Bronchial epithelial cell (primary cell): ENCODE data around the gene ANKRD44. TPM values are rescaled to one million over a fixed set of nuclear protein-coding genes. Genes with fewer than 3 reads are reported as not detected.
A peak's percentile ranks its signal among the peaks of the same experiment; 100 is the strongest.

Experiments used
- DNase-seq: peaks from one replicate; pipeline ENCODE4 v3.0.0-alpha.2; 2010; ENCODE audit warnings: low read depth
- FAIRE-seq: peaks from 2 replicates; lab custom pipeline; 2011; peaks lifted over from hg19 to GRCh38; lab: Jason Lieb, UNC
- H3K27me3 ChIP-seq: 2 replicates; pipeline ENCODE4 v1.5.1; 2011; ENCODE audit warnings: low read length; ENCODE audit not compliant: control insufficient read depth, insufficient read depth
- H3K36me3 ChIP-seq: 2 replicates; pipeline ENCODE4 v1.5.1; 2011; ENCODE audit warnings: low read length; ENCODE audit not compliant: control insufficient read depth, insufficient read depth
- H3K4me3 ChIP-seq: 2 replicates; pipeline ENCODE4 v1.5.1; 2011; ENCODE audit warnings: mild to moderate bottlenecking, low read depth, low read length, control low read depth
- CTCF ChIP-seq: IDR thresholded peaks from 2 replicates; pipeline ENCODE4 v1.5.1; 2011; ENCODE audit warnings: mild to moderate bottlenecking, moderate library complexity, low read length, control low read depth, inconsistent platforms; ENCODE audit not compliant: insufficient read depth, severe bottlenecking
- total RNA-seq: library from RNA; depleted of rRNA; stranded (reverse); fragments of >200 nt; gene quantifications from 2 replicates; pipeline ENCODE4 v1.2.1, GENCODE V29; 2014

ANKRD44 gene
- total RNA-seq, 1 donor from 2014 or later: 0.26 TPM

- no peaks in the 10 kb centered on the region for H3K27me3 ChIP-seq
- H3K36me3 ChIP-seq: no peaks in the 10 kb centered on the region
- H3K4me3 ChIP-seq: no peak overlapping the region
- FAIRE-seq (peak; percentile 72), DNase-seq (peak; percentile 93)
- TF ChIP-seq CTCF: no peak
Measured at GRCh38 chr2:197286805-197287595, 23.6 kb downstream of the ANKRD44 start.

GRCh38 chr2:197285361-197285760 lies 25.2 kb downstream of the ANKRD44 start:
- Histone ChIP-seq H3K36me3 (no peaks in the 10 kb centered on the region), H3K27me3 (no peaks in the 10 kb centered on the region), H3K4me3 (no peak overlapping the region)
- FAIRE-seq: no peak
- no peak for TF ChIP-seq CTCF
- no peak for DNase-seq

GRCh38 chr2:197284956-197285355 lies 25.6 kb downstream of the ANKRD44 start:
- DNase-seq (no peak), FAIRE-seq (no peak)
- Histone ChIP-seq H3K27me3 (no peaks in the 10 kb centered on the region), H3K36me3 (no peaks in the 10 kb centered on the region), H3K4me3 (no peak overlapping the region)
- TF ChIP-seq CTCF: no peak

- no peaks in the 10 kb centered on the region for H3K27me3 ChIP-seq
- no peak for TF ChIP-seq CTCF
- H3K4me3 ChIP-seq: no peak overlapping the region
- no peaks in the 10 kb centered on the region for H3K36me3 ChIP-seq
- FAIRE-seq: no peak
- DNase-seq: no peak
Measured at GRCh38 chr2:197281421-197281820, 29.2 kb downstream of the ANKRD44 start.

GRCh38 chr2:197280015-197280702 lies 30.4 kb downstream of the ANKRD44 start:
- H3K27me3 ChIP-seq: no peaks in the 10 kb centered on the region
- H3K36me3 ChIP-seq: no peaks in the 10 kb centered on the region
- H3K4me3 ChIP-seq: no peak overlapping the region
- no peak for TF ChIP-seq CTCF
- DNase-seq (no peak), FAIRE-seq (peak; percentile 36)
